Kidney capillary endothelial cell (primary cell): Measurements from ENCODE around the gene PELI2.

Source experiments
- DNase-seq: peaks from one replicate; pipeline ENCODE4 v3.0.0-alpha.2; 2018; ENCODE audit warnings: low spot score

PELI2 gene

GRCh38 chr14:56206596-56206995 is 88.4 kb downstream of the PELI2 start:
- DNase-seq, result no peak

- DNase-seq, result no peak
These were observed 89.5 kb downstream of the PELI2 start for GRCh38 chr14:56207626-56208292.

- no peak for DNase-seq
These were observed 90.3 kb downstream of the PELI2 start for GRCh38 chr14:56208520-56208919.

GRCh38 chr14:56210571-56210970 is 92.4 kb downstream of the PELI2 start:
- no peak for DNase-seq

- no peak for DNase-seq
These were observed 92.9 kb downstream of the PELI2 start for GRCh38 chr14:56211084-56211483.

GRCh38 chr14:56211844-56212243 is 93.6 kb downstream of the PELI2 start:
- DNase-seq, result no peak

- DNase-seq, result no peak
These were observed 94.3 kb downstream of the PELI2 start for GRCh38 chr14:56212521-56212920.

GRCh38 chr14:56213306-56213705 is 95.1 kb downstream of the PELI2 start:
- DNase-seq, result no peak

- no peak for DNase-seq
These were observed 97.0 kb downstream of the PELI2 start for GRCh38 chr14:56215180-56215579.

GRCh38 chr14:56216626-56217379 is 98.6 kb downstream of the PELI2 start:
- no peak for DNase-seq

GRCh38 chr14:56217380-56218045 is 99.3 kb downstream of the PELI2 start:
- no peak for DNase-seq

GRCh38 chr14:56219666-56220413 is 101.6 kb downstream of the PELI2 start:
- no peak for DNase-seq

GRCh38 chr14:56221382-56222128 is 103.3 kb downstream of the PELI2 start:
- no peak for DNase-seq

GRCh38 chr14:56224229-56224628 is 106.0 kb downstream of the PELI2 start:
- no peak for DNase-seq

- no peak for DNase-seq
These were observed 106.8 kb downstream of the PELI2 start for GRCh38 chr14:56224691-56225681.

GRCh38 chr14:56235388-56235787 is 117.2 kb downstream of the PELI2 start:
- DNase-seq, result no peak

GRCh38 chr14:56237398-56237797 is 119.2 kb downstream of the PELI2 start:
- DNase-seq, result no peak

- no peak for DNase-seq
These were observed 123.2 kb downstream of the PELI2 start for GRCh38 chr14:56241461-56241860.

- no peak for DNase-seq
These were observed 124.9 kb downstream of the PELI2 start for GRCh38 chr14:56243110-56243509.

- no peak for DNase-seq
These were observed 126.1 kb downstream of the PELI2 start for GRCh38 chr14:56244138-56244789.
